Effector CD8-positive, alpha-beta T cell (primary cell): ENCODE measurements around the gene GPRC5A.
"Not testable (repeated sequence)": the region's sequence is repeated elsewhere in the genome, so short reads cannot be mapped to it uniquely, and the experiment has no call there.

Source experiments
- DNase-seq: peaks from one replicate; lab custom pipeline; 2025; lab: John Stamatoyannopoulos, UW
- total RNA-seq, 4 experiments: gene quantifications; one replicate each; lab custom pipeline; 2026; lab: John Stamatoyannopoulos, UW

GPRC5A gene
- total RNA-seq = 0 to 0.72 (median 0.31) reads per million in 4 experiments

GRCh38 chr12:12891080-12891880, at the start of gene GPRC5A:
TSS of gene GPRC5A (plus strand) at chr12:12891562. CDS start at chr12:12908250, 16,688 bp downstream.
- DNase-seq = no peak

GRCh38 chr12:12845794-12846243, 45.5 kb upstream of the GPRC5A start:
- DNase-seq = no peak

GRCh38 chr12:12846780-12847179, 44.6 kb upstream of the GPRC5A start:
- not testable (repeated sequence) for DNase-seq

GRCh38 chr12:12853435-12853834, 37.9 kb upstream of the GPRC5A start:
- no peak for DNase-seq

- no peak for DNase-seq
Observed at GRCh38 chr12:12859690-12860089, 31.7 kb upstream of the GPRC5A start.

GRCh38 chr12:12864243-12864642, 27.1 kb upstream of the GPRC5A start:
- no peak for DNase-seq

- no peak for DNase-seq
Observed at GRCh38 chr12:12868477-12869235, 22.7 kb upstream of the GPRC5A start.

- DNase-seq = no peak
Observed at GRCh38 chr12:12870465-12870864, 20.9 kb upstream of the GPRC5A start.

GRCh38 chr12:12871587-12872138, 19.7 kb upstream of the GPRC5A start:
- DNase-seq = no peak

- no peak for DNase-seq
Observed at GRCh38 chr12:12872139-12872933, 19.0 kb upstream of the GPRC5A start.

GRCh38 chr12:12872934-12873275, 18.5 kb upstream of the GPRC5A start:
- DNase-seq = no peak

GRCh38 chr12:12874029-12874428, 17.3 kb upstream of the GPRC5A start:
- no peak for DNase-seq

- not testable (repeated sequence) for DNase-seq
Observed at GRCh38 chr12:12875301-12875700, 16.1 kb upstream of the GPRC5A start.

- DNase-seq = no peak
Observed at GRCh38 chr12:12877153-12877768, 14.1 kb upstream of the GPRC5A start.

GRCh38 chr12:12877781-12878455, 13.4 kb upstream of the GPRC5A start:
- no peak for DNase-seq

- DNase-seq = no peak
Observed at GRCh38 chr12:12880537-12880936, 10.8 kb upstream of the GPRC5A start.

GRCh38 chr12:12881151-12881909, 10.0 kb upstream of the GPRC5A start:
- DNase-seq = no peak

- no peak for DNase-seq
Observed at GRCh38 chr12:12882288-12882687, 9.1 kb upstream of the GPRC5A start.

- DNase-seq = no peak
Observed at GRCh38 chr12:12883369-12884001, 7.9 kb upstream of the GPRC5A start.
